Measurements from ENCODE around the gene CTSH.

DNA sequence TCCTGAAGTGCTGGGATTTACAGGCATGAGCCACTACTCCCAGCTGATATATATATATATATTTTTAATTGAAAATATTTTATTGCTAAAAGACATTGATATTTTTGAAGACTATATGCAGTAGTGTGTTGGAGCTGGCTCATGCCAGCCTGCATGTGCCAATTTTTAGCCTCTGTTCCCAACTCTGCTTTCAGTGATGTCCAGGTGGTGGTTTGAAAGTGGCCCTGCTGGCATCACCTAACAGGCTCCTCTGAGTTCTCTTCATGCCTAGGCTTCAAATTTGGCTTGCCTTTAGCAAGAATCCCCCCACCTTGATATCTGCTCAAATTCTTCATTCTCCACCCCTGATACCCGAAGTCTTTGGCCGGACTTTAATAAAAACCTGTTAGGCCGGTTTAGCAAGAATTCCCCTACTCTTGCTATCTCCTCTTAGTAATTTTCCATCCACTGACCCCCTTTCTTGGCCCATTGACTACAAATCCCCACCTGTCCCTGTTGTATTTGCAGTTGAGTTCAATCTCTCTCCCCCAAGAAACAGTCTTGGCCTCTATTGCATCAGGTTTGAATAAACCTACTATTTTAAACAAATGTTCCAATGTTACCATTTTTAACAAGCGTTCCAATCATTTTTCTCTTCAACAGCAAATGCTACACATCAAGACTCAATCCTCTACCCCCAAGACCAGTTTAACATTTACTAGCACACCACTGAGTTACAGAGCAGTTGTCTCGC is 23.9 kb upstream of the CTSH start:
- TF ChIP-seq, protein P1, sequence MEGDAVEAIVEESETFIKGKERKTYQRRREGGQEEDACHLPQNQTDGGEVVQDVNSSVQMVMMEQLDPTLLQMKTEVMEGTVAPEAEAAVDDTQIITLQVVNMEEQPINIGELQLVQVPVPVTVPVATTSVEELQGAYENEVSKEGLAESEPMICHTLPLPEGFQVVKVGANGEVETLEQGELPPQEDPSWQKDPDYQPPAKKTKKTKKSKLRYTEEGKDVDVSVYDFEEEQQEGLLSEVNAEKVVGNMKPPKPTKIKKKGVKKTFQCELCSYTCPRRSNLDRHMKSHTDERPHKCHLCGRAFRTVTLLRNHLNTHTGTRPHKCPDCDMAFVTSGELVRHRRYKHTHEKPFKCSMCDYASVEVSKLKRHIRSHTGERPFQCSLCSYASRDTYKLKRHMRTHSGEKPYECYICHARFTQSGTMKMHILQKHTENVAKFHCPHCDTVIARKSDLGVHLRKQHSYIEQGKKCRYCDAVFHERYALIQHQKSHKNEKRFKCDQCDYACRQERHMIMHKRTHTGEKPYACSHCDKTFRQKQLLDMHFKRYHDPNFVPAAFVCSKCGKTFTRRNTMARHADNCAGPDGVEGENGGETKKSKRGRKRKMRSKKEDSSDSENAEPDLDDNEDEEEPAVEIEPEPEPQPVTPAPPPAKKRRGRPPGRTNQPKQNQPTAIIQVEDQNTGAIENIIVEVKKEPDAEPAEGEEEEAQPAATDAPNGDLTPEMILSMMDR (IDR thresholded peaks at IDR 0.05) = no peak
- no peak for TF ChIP-seq POLR2A (IDR thresholded peaks at IDR 0.05)
